Brain microvascular endothelial cell (primary cell): ENCODE data around the gene ATG5.
A peak's percentile ranks its signal among the peaks of the same experiment; 100 is the strongest.

Experiments
- DNase-seq: peaks from one replicate; pipeline ENCODE4 v3.0.0-alpha.2; 2020
- H3K27ac ChIP-seq: fragments of 250-450 bp; sonication (Bioruptor Pico); 2 replicates; pipeline ENCODE4 v1.5.1; 2020; ENCODE audit warnings: mild to moderate bottlenecking, moderate library complexity
- H3K27me3 ChIP-seq: fragments of 250-450 bp; sonication (Bioruptor Pico); replicated peaks from 2 replicates; pipeline ENCODE4 v1.5.1; 2020; ENCODE audit warnings: mild to moderate bottlenecking
- H3K36me3 ChIP-seq: fragments of 250-450 bp; sonication (Bioruptor Pico); replicated peaks from 2 replicates; pipeline ENCODE4 v1.5.1; 2020; ENCODE audit warnings: mild to moderate bottlenecking
- H3K4me3 ChIP-seq: 2 replicates; pipeline ENCODE4 v1.5.1; 2011; ENCODE audit warnings: low read depth, mild to moderate bottlenecking, control low read depth, low read length, moderate library complexity
- CTCF ChIP-seq: IDR thresholded peaks from 2 replicates; pipeline ENCODE4 v1.5.1; 2011; ENCODE audit warnings: low read depth, mild to moderate bottlenecking, moderate library complexity, low read length, control low read depth, inconsistent platforms; ENCODE audit errors: missing control alignments
- in situ Hi-C: cut with HindIII; loops from 2 replicates; pipeline ENCODE4 v1.10.0; 2017; ENCODE audit warnings: low sequenced_read_pairs, low pct_ligation_motif_present

The ATG5 gene

GRCh38 chr6:106199998-106200397 is 125.6 kb downstream of the ATG5 start:
- H3K27me3 ChIP-seq = no peaks in the 10 kb centered on the region
- TF ChIP-seq CTCF = no peak
- H3K27ac ChIP-seq = peak overlapping the region; percentile 11
- peak; percentile 58 for DNase-seq
- in situ Hi-C loops = no loop called here
- no peak overlapping the region for H3K4me3 ChIP-seq
- no peaks in the 10 kb centered on the region for H3K36me3 ChIP-seq

- H3K4me3 ChIP-seq = no peak overlapping the region
- DNase-seq = no peak
- H3K36me3 ChIP-seq = no peaks in the 10 kb centered on the region
- H3K27me3 ChIP-seq = no peaks in the 10 kb centered on the region
- H3K27ac ChIP-seq = no peak overlapping the region
- TF ChIP-seq CTCF = no peak
- in situ Hi-C loops = no loop called here
These were observed 126.2 kb downstream of the ATG5 start for GRCh38 chr6:106199331-106199730.

GRCh38 chr6:106197441-106197840 is 128.1 kb downstream of the ATG5 start:
- H3K27ac ChIP-seq = no peak overlapping the region
- no peak for TF ChIP-seq CTCF
- H3K27me3 ChIP-seq = no peaks in the 10 kb centered on the region

GRCh38 chr6:106194949-106195921 is 130.3 kb downstream of the ATG5 start:
- in situ Hi-C loops = no loop called here
- Histone ChIP-seq H3K36me3 (no peaks in the 10 kb centered on the region), H3K27ac (no peak overlapping the region), H3K27me3 (no peaks in the 10 kb centered on the region), H3K4me3 (no peak overlapping the region)
- TF ChIP-seq CTCF = no peak
- no peak for DNase-seq

More at GRCh38 chr6:106197441-106197840, 128.1 kb downstream of the ATG5 start:
- in situ Hi-C loops = no loop called here
- Histone ChIP-seq H3K4me3 (no peak overlapping the region), H3K36me3 (no peaks in the 10 kb centered on the region)
- no peak for DNase-seq

GRCh38 chr6:106192824-106193223 is 132.7 kb downstream of the ATG5 start:
- Histone ChIP-seq H3K4me3 (no peak overlapping the region), H3K27ac (peak overlapping the region; percentile 30), H3K27me3 (no peaks in the 10 kb centered on the region), H3K36me3 (no peaks in the 10 kb centered on the region)
- TF ChIP-seq CTCF = no peak
- peak; percentile 28 for DNase-seq
- in situ Hi-C loops = no loop called here
